Spleen (tissue), 11 donors: ENCODE results near the gene S1PR2. TPM values are rescaled to one million over a fixed set of nuclear protein-coding genes. Genes with fewer than 3 reads are reported as not detected.

ENCODE experiments used
- DNase-seq: peaks from one replicate; pipeline ENCODE4 v3.0.0-alpha.2; 2020
- H3K27ac ChIP-seq, 8 donors: fragments of 200-600 bp; sonication (generic) in 7 of 8; 1 replicate in 4 of 8; 2 replicates in 4 of 8; pipeline versions ENCODE4 v1.5.0 to v1.8.0; 2016 to 2021; ENCODE audit warnings: inconsistent platforms in 4 of 8, mild to moderate bottlenecking in 4 of 8, moderate library complexity in 1 of 8
- H3K27me3 ChIP-seq, 7 donors: fragments of 200-600 bp; sonication (generic) in 6 of 7; replicated peaks in 1 of 7; 1 replicate in 4 of 7; 2 replicates in 3 of 7; pipeline versions ENCODE4 v1.5.0 to v1.8.0; 2016 to 2021; ENCODE audit warnings: inconsistent platforms in 3 of 7, mild to moderate bottlenecking in 1 of 7
- H3K36me3 ChIP-seq, 6 donors: fragments of 200-600 bp; sonication (generic) in 5 of 6; 1 replicate in 4 of 6; 2 replicates in 2 of 6; pipeline versions ENCODE4 v1.5.0 to v1.8.0; 2016 to 2021; ENCODE audit warnings: inconsistent platforms in 2 of 6
- H3K4me1 ChIP-seq, 6 donors: fragments of 200-600 bp; sonication (generic) in 5 of 6; 1 replicate in 3 of 6; 2 replicates in 3 of 6; pipeline versions ENCODE4 v1.5.0 to v1.8.0; 2016 to 2021; ENCODE audit warnings: inconsistent platforms in 3 of 6
- H3K4me3 ChIP-seq, 8 donors: fragments of 200-600 bp; sonication (generic) in 7 of 8; 1 replicate in 4 of 8; 2 replicates in 4 of 8; pipeline versions ENCODE4 v1.5.0 to v1.8.0; 2016 to 2021; ENCODE audit warnings: inconsistent platforms in 4 of 8, mild to moderate bottlenecking in 4 of 8, moderate library complexity in 2 of 8
- H3K9me3 ChIP-seq, 8 donors: fragments of 200-600 bp; sonication (generic) in 7 of 8; 1 replicate in 4 of 8; 2 replicates in 4 of 8; pipeline versions ENCODE4 v1.5.0 to v1.8.0; 2016 to 2021; ENCODE audit warnings: inconsistent platforms in 4 of 8
- POLR2A ChIP-seq, 3 donors: fragments of 450-650 bp; IDR thresholded peaks; one replicate each; pipeline ENCODE4 v1.5.1; 2017; ENCODE audit warnings: antibody characterized with exemption in 3 of 3, mild to moderate bottlenecking in 1 of 3
- POLR2AphosphoS5 ChIP-seq, 3 donors: sonication (generic); formaldehyde crosslinking; IDR thresholded peaks; one replicate each; pipeline ENCODE4 v1.5.1; 2017; ENCODE audit warnings: antibody characterized with exemption in 3 of 3
- WGBS, 5 donors: extraction: QIAGEN DNeasy Blood & Tissue Kit in 3 of 5; methylation state at CpG; one replicate each; pipeline versions ENCODE4 v1.1.5 to v1.1.7; 2013 to 2018; 5-methylcytosine and 5-hydroxymethylcytosine counted together
- intact Hi-C: fragments of 100-400 bp; cut with DNase I; formaldehyde crosslinking; loops from one replicate; pipeline ENCODE4 v1.15.0; 2023; ENCODE audit warnings: low total_unique reads
- polyA plus RNA-seq, 3 donors: library from polyadenylated mRNA; stranded (reverse); fragments of 200-250 nt; gene quantifications; one replicate each; pipeline ENCODE4 v1.2.1, GENCODE V29; 2013
- total RNA-seq, 7 donors: library from RNA; depleted of rRNA in 3 of 7; stranded (reverse); fragments of >200 nt in 3 of 7; fragmentation: NEBNext Ultra II Directional in 4 of 7; extraction: Animal tissue kit (Norgen Biotek cat#: 25700) in 4 of 7; gene quantifications; one replicate each; pipeline versions ENCODE4 v1.1.0 to v1.2.1, GENCODE V29; 2016 to 2021
- TF ChIP-seq, protein P1 (sequence below), 11 experiments: fragments of 200-600 bp in 7 of 11; fragments of 450-650 bp in 4 of 11; sonication (generic) in 4 of 11; IDR thresholded peaks in 8 of 11; conservative IDR thresholded peaks in 3 of 11; 1 replicate in 7 of 11; 2 replicates in 4 of 11; pipeline versions ENCODE4 v1.4.0 to v1.8.0; 2016 to 2021; ENCODE audit warnings: antibody characterized with exemption in 11 of 11, inconsistent platforms in 4 of 11, mild to moderate bottlenecking in 1 of 11
- donor health status: healthy with polysubstance abuse.
- donor health status: DM: no; HTN: no; CAD: no; lungs with moderate emphysema.
- donor health status: DM: no; HTN: no; CAD: no.
- donor health status: Bipolar disorder and iron deficiency.
- donor health status: healthy.
- donor health status: DM: no; HTN: no; CAD: no.
- donor health status: DM: yes; HTN: yes; CAD: no.

Gene S1PR2
- total and polyA plus RNA-seq, 10 donors: 1.4 to 6.1 (median 3.5) TPM

DNA sequence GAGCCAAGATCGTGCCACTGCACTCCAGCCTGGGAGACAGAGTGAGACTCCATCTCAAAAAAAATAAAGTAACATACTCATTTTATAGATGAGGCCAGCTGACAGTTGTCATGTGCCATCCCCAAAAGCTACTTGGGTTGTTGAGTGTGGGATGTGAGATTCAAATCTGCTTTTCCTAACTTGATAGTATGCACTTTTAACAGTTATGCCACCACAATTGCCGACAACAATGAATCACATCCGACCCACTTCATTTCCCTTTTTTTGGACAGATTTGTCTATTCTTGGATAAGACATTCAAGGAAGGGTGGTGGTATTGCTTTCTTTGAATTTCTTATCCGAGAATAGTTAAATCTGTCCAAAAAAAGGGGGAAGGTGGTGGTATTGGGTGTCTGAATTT is 20.1 kb downstream of the S1PR2 start:
- WGBS, 5 donors: 71 to 86% (median 73%) methylated on average over 4 of the region's 4 CpGs
- Histone ChIP-seq H3K9me3 (peaks cover 0 to 8% (median 5%) of the 10 kb centered on the region in 8 donors), H3K27ac (no peak overlapping the region), H3K27me3 (no peaks in the 10 kb centered on the region), H3K36me3 (no peaks in the 10 kb centered on the region), H3K4me3 (no peak overlapping the region), H3K4me1 (no peaks in the 10 kb centered on the region)
- DNase-seq: no peak
- TF ChIP-seq, protein P1, sequence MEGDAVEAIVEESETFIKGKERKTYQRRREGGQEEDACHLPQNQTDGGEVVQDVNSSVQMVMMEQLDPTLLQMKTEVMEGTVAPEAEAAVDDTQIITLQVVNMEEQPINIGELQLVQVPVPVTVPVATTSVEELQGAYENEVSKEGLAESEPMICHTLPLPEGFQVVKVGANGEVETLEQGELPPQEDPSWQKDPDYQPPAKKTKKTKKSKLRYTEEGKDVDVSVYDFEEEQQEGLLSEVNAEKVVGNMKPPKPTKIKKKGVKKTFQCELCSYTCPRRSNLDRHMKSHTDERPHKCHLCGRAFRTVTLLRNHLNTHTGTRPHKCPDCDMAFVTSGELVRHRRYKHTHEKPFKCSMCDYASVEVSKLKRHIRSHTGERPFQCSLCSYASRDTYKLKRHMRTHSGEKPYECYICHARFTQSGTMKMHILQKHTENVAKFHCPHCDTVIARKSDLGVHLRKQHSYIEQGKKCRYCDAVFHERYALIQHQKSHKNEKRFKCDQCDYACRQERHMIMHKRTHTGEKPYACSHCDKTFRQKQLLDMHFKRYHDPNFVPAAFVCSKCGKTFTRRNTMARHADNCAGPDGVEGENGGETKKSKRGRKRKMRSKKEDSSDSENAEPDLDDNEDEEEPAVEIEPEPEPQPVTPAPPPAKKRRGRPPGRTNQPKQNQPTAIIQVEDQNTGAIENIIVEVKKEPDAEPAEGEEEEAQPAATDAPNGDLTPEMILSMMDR (IDR thresholded peaks at IDR 0.05 in 8 of 11, conservative IDR thresholded peaks at IDR 0.05 in 3 of 11): no peak
- TF ChIP-seq POLR2AphosphoS5 (IDR thresholded peaks at IDR 0.05) (no peak), POLR2A (IDR thresholded peaks at IDR 0.05) (no peak)
- intact Hi-C loops: no loop called here

DNA sequence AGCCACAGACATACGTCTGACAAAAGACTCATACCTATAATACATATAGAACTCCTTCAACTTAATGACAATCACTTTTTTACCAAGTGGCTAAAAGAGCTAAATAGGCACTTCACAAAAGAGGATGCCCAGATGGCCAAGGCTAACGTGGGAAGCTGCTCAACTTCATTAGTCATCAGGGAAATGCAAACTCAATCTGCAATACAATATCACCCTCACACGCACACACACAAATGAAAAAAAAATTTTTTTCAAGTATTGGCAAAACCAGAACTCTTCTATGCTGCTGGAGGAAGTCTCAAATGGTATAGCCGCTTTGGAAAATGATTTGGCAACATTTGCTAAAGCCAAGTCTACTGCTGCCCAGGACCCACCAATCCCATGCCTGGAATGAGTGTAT is 21.8 kb downstream of the S1PR2 start:
- no peak overlapping the region for H3K27ac ChIP-seq
- no peaks in the 10 kb centered on the region for H3K27me3 ChIP-seq
- 37 to 64% (median 47%) methylated on average over 4 of the region's 4 CpGs for WGBS, 5 donors
- DNase-seq: no peak
- no peak overlapping the region for H3K4me3 ChIP-seq
- TF ChIP-seq, protein P1 (IDR thresholded peaks at IDR 0.05 in 8 of 11, conservative IDR thresholded peaks at IDR 0.05 in 3 of 11): no peak
- no peak for TF ChIP-seq POLR2AphosphoS5 (IDR thresholded peaks at IDR 0.05)
- TF ChIP-seq POLR2A (IDR thresholded peaks at IDR 0.05): no peak
- H3K4me1 ChIP-seq: no peaks in the 10 kb centered on the region
- intact Hi-C loops: no loop called here
- H3K9me3 ChIP-seq: peaks cover 0 to 8% (median 5%) of the 10 kb centered on the region in 8 donors
- H3K36me3 ChIP-seq: no peaks in the 10 kb centered on the region

DNA sequence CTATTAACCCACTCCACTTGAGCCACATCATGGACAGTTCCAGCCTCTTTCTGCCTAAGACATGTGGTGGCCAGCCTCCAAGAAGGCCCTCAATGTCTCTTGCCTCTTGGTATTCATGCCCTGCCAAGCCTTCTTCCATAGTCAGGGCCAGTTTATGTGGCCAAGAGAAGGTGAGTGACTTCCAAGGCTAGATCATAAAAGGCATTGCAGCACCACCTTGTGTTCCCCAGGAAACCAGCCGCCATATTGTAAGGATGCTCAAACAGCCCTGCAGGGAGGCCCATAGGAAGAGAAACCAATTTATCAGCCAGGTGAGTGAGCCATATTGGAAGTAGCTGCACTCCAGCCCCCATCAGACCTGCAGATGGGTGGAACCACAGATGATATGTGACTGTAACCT is 24.1 kb downstream of the S1PR2 start:
- DNase-seq: no peak

DNA sequence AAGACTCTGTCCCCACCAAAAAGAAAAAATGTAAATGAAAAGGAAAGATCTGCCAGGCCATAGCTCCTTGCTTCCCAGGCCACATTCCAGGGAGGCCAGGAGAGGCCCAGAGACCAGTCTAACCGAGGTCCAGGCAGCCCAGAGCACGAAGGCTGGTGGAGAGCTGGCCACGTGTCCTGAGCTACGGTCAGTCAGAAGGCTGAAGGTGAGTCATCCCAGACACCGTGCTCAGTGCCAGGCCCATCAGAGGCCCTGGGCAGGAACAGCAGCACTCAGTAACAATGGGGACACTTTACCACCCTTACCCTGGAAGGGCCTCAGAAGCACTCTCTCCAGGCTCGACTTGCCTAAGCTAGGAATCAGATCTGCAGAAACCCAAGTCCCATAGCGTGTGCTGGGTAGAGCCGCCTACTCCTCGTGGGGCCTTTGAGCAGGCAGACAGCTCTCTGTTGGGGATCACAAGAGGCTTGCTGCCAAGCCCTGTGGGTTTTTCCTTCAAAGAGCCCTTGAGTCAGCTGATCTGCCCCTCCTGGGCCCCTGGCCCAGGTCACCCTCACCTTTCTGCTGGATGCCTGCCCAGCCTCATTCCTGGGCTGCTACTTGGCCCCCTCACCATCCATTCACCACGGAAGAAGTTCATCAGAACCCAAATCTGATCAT is 24.8 kb downstream of the S1PR2 start:
- H3K27me3 ChIP-seq: no peaks in the 10 kb centered on the region
- H3K4me3 ChIP-seq: no peak overlapping the region
- intact Hi-C loops: no loop called here
- TF ChIP-seq, protein P1 (IDR thresholded peaks at IDR 0.05 in 8 of 11, conservative IDR thresholded peaks at IDR 0.05 in 3 of 11): no peak
- TF ChIP-seq POLR2A (IDR thresholded peaks at IDR 0.05) (no peak), POLR2AphosphoS5 (IDR thresholded peaks at IDR 0.05) (no peak)
- no peak overlapping the region for H3K27ac ChIP-seq
- no peaks in the 10 kb centered on the region for H3K4me1 ChIP-seq
- peaks cover 0 to 8% (median 5%) of the 10 kb centered on the region in 8 donors for H3K9me3 ChIP-seq
- 87 to 92% (median 91%) methylated on average over 10 of the region's 10 CpGs for WGBS, 5 donors
- DNase-seq: no peak
- H3K36me3 ChIP-seq: no peaks in the 10 kb centered on the region

More for the DNA sequence above, 24.1 kb downstream of the S1PR2 start:
- H3K9me3 ChIP-seq: peaks cover 0 to 8% (median 5%) of the 10 kb centered on the region in 8 donors
- no peak overlapping the region for H3K27ac ChIP-seq
- no peaks in the 10 kb centered on the region for H3K27me3 ChIP-seq
- TF ChIP-seq POLR2A (IDR thresholded peaks at IDR 0.05) (no peak), POLR2AphosphoS5 (IDR thresholded peaks at IDR 0.05) (no peak)
- TF ChIP-seq, protein P1 (IDR thresholded peaks at IDR 0.05 in 8 of 11, conservative IDR thresholded peaks at IDR 0.05 in 3 of 11): no peak
- H3K4me1 ChIP-seq: no peaks in the 10 kb centered on the region
- intact Hi-C loops: no loop called here
- H3K36me3 ChIP-seq: no peaks in the 10 kb centered on the region
- 80 to 100% (median 96%) methylated on average over 1 of the region's 1 CpG for WGBS, 5 donors
- H3K4me3 ChIP-seq: no peak overlapping the region
